ENCODE data around the gene CHSY1. TPM values are rescaled to one million over a fixed set of nuclear protein-coding genes. Genes with fewer than 3 reads are reported as not detected.
A peak's percentile ranks its signal among the peaks of the same experiment; 100 is the strongest.

Gene CHSY1
- polyA plus RNA-seq, 1 experiment: 49.2 TPM

- ChIA-PET CTCF (interaction anchor here (1.4 kb wide), 1 partner anchor 169 kb away, joined by 3 read pairs; no protein-coding TSS in a partner anchor), POLR2A (no interaction called here)
- no peak for TF ChIP-seq CTCF (IDR thresholded peaks at IDR 0.05; ENCODE audit: low read depth, low read length)
- H3K27ac ChIP-seq (ENCODE audit: low read depth, low read length): no peak overlapping the region
- no peaks in the 10 kb centered on the region for H3K27me3 ChIP-seq (ENCODE audit: control insufficient read depth, insufficient read depth, low read length)
- H3K9me3 ChIP-seq (ENCODE audit: control insufficient read depth, insufficient read depth, low read length): no peaks in the 10 kb centered on the region; the same call in 1 of the 2 replicates
- no peak for DNase-seq (ENCODE audit: low read depth, low spot score)
- no peak overlapping the region for H3K4me3 ChIP-seq (ENCODE audit: low read depth, low read length)
Observed at GRCh38 chr15:101184830-101185229, 67.0 kb downstream of the CHSY1 start.

GRCh38 chr15:101183931-101184305, 67.9 kb downstream of the CHSY1 start:
- no peaks in the 10 kb centered on the region for H3K27me3 ChIP-seq (ENCODE audit: control insufficient read depth, insufficient read depth, low read length)
- TF ChIP-seq CTCF (IDR thresholded peaks at IDR 0.05; ENCODE audit: low read depth, low read length): no peak
- ChIA-PET CTCF (interaction anchor here (0.8 kb wide), 1 partner anchor 96 kb away, joined by 3 read pairs; no protein-coding TSS in a partner anchor), POLR2A (interaction anchor here (0.7 to 1.2 kb wide), 2 partner anchors 18 to 68 kb away, joined by 3 to 6 read pairs; partner anchors contain the start of gene CHSY1)
- H3K27ac ChIP-seq (ENCODE audit: low read depth, low read length): peak overlapping the region; percentile 72
- DNase-seq (ENCODE audit: low read depth, low spot score): no peak
- no peak overlapping the region for H3K4me3 ChIP-seq (ENCODE audit: low read depth, low read length)
- no peaks in the 10 kb centered on the region for H3K9me3 ChIP-seq (ENCODE audit: control insufficient read depth, insufficient read depth, low read length)

GRCh38 chr15:101183226-101183930, 68.5 kb downstream of the CHSY1 start:
- TF ChIP-seq CTCF (IDR thresholded peaks at IDR 0.05; ENCODE audit: low read depth, low read length): no peak
- DNase-seq (ENCODE audit: low read depth, low spot score): no peak
- no peak overlapping the region for H3K4me3 ChIP-seq (ENCODE audit: low read depth, low read length)
- peak overlapping the region; percentile 72 for H3K27ac ChIP-seq (ENCODE audit: low read depth, low read length)
- POLR2A ChIA-PET: interaction anchor here (0.7 to 1.2 kb wide), 2 partner anchors 18 to 68 kb away, joined by 3 to 6 read pairs; partner anchors contain the start of gene CHSY1
- peaks cover 3% of the 10 kb centered on the region; the same call in 1 of the 2 replicates for H3K9me3 ChIP-seq (ENCODE audit: control insufficient read depth, insufficient read depth, low read length)
- CTCF ChIA-PET: interaction anchor here (0.8 kb wide), 1 partner anchor 96 kb away, joined by 3 read pairs; no protein-coding TSS in a partner anchor
- H3K27me3 ChIP-seq (ENCODE audit: control insufficient read depth, insufficient read depth, low read length): no peaks in the 10 kb centered on the region

- H3K27me3 ChIP-seq (ENCODE audit: control insufficient read depth, insufficient read depth, low read length): no peaks in the 10 kb centered on the region
- no peak overlapping the region for H3K27ac ChIP-seq (ENCODE audit: low read depth, low read length)
- no peak for TF ChIP-seq CTCF (IDR thresholded peaks at IDR 0.05; ENCODE audit: low read depth, low read length)
- no peak for DNase-seq (ENCODE audit: low read depth, low spot score)
- H3K4me3 ChIP-seq (ENCODE audit: low read depth, low read length): no peak overlapping the region
- peaks cover 5% of the 10 kb centered on the region; the same call in 1 of the 2 replicates for H3K9me3 ChIP-seq (ENCODE audit: control insufficient read depth, insufficient read depth, low read length)
- ChIA-PET CTCF (no interaction called here), POLR2A (no interaction called here)
Observed at GRCh38 chr15:101182215-101182614, 69.6 kb downstream of the CHSY1 start.

GRCh38 chr15:101181349-101181748, 70.5 kb downstream of the CHSY1 start:
- CTCF ChIA-PET: no interaction called here
- no peak for TF ChIP-seq CTCF (IDR thresholded peaks at IDR 0.05; ENCODE audit: low read depth, low read length)
- no peaks in the 10 kb centered on the region for H3K27me3 ChIP-seq (ENCODE audit: control insufficient read depth, insufficient read depth, low read length)
- H3K27ac ChIP-seq (ENCODE audit: low read depth, low read length): no peak overlapping the region
- H3K9me3 ChIP-seq (ENCODE audit: control insufficient read depth, insufficient read depth, low read length): peaks cover 5% of the 10 kb centered on the region; the same call in 1 of the 2 replicates
- no peak for DNase-seq (ENCODE audit: low read depth, low spot score)
- H3K4me3 ChIP-seq (ENCODE audit: low read depth, low read length): no peak overlapping the region
- POLR2A ChIA-PET: no interaction called here
